ENCODE measurements around the gene STX4. TPM values are rescaled to one million over a fixed set of nuclear protein-coding genes. Genes with fewer than 3 reads are reported as not detected.

STX4 gene
- total RNA-seq, 1 experiment from 2014 or later, result 32.3 TPM

GRCh38 chr16:31003744-31004143 is 29.6 kb upstream of the STX4 start:
- Histone ChIP-seq H3K4me1 (ENCODE audit: insufficient read depth, low read length) (no peaks in the 10 kb centered on the region), H3K27me3 (ENCODE audit: insufficient read depth, low read length) (no peaks in the 10 kb centered on the region), H3K18ac (ENCODE audit: insufficient read length, low read depth, low read length) (no peak overlapping the region), H3K23me2 (ENCODE audit: insufficient read length, low read depth, low read length, poor library complexity, severe bottlenecking) (no peaks in the 10 kb centered on the region), H2AFZ (ENCODE audit: low read length) (no peak overlapping the region), H3K4me2 (ENCODE audit: insufficient read depth, insufficient read length, low read length) (no peak overlapping the region), H2BK20ac (ENCODE audit: low read depth, low read length, poor library complexity, severe bottlenecking) (no peak overlapping the region), H3K27ac (ENCODE audit: insufficient read length, low read depth, low read length) (no peak overlapping the region), H2BK120ac (ENCODE audit: low read depth, low read length, poor library complexity, severe bottlenecking) (no peak overlapping the region), H4K5ac (ENCODE audit: insufficient read length, low read depth, low read length) (no peak overlapping the region), H4K91ac (ENCODE audit: insufficient read length, low read depth, low read length) (no peak overlapping the region), H3K9ac (ENCODE audit: extremely low read depth, insufficient read length, low read length) (no peak overlapping the region), H3K56ac (ENCODE audit: insufficient read length, low read depth, low read length) (no peak overlapping the region), H2BK15ac (ENCODE audit: low read depth, low read length) (no peak overlapping the region), H3K4ac (ENCODE audit: low read depth, low read length) (no peak overlapping the region), H4K20me1 (ENCODE audit: control insufficient read depth, insufficient read depth, insufficient read length) (no peaks in the 10 kb centered on the region), H3K9me3 (ENCODE audit: control insufficient read depth, low read depth, low read length) (no peaks in the 10 kb centered on the region), H3T11ph (ENCODE audit: low read length) (no peak overlapping the region), H3K23ac (ENCODE audit: insufficient read length, low read depth, low read length) (no peak overlapping the region), H3K79me1 (ENCODE audit: insufficient read depth, low read depth, low read length, poor library complexity, severe bottlenecking) (no peaks in the 10 kb centered on the region), H2AK5ac (ENCODE audit: insufficient read length, low read length) (no peak overlapping the region), H3K79me2 (ENCODE audit: insufficient read depth, low read length) (no peaks in the 10 kb centered on the region; the same call in 1 of the 2 replicates), H2BK12ac (ENCODE audit: insufficient read length, low read depth, low read length) (no peak overlapping the region), H2BK5ac (ENCODE audit: insufficient read length, low read length) (no peak overlapping the region), H4K8ac (replicated peaks; ENCODE audit: insufficient read length, low read depth, low read length) (no peak overlapping the region), H3K14ac (ENCODE audit: insufficient read depth, low read length) (no peak overlapping the region)
- Mint-ChIP-seq H3K27ac (no peak overlapping the region; a peak in 1 of 7 replicates), H3K27me3 (ENCODE audit: low read depth) (no peaks in the 10 kb centered on the region; the same call in 1 of the 2 replicates), H3K4me1 (peaks cover 18 to 29% of the 10 kb centered on the region in 2 experiments), H3K4me3 (no peak overlapping the region), H3K9me3 (no peaks in the 10 kb centered on the region), H3K36me3 (ENCODE audit: insufficient read depth in 1 of 3, low read depth in 3 of 3) (0 out of 7 replicates have a peak, but pooled peaks cover 0 to 3% (median 0%) of the 10 kb centered on the region in 3 experiments)
- TF ChIP-seq CTCF (conservative IDR thresholded peaks at IDR 0.05), result no peak
- DNase-seq, result no peak
- WGBS (ENCODE audit: extremely low coverage, insufficient read length, low lambda C conversion rate), result no CpG with 5 or more reads among the region's 6 CpGs
